Measurements from ENCODE around the gene OR10G8. TPM values are rescaled to one million over a fixed set of nuclear protein-coding genes. Genes with fewer than 3 reads are reported as not detected.
"Not testable (repeated sequence)": the region's sequence is repeated elsewhere in the genome, so short reads cannot be mapped to it uniquely, and the experiment has no call there.

The OR10G8 gene
- not detected for total RNA-seq
- long read RNA-seq = 0 reads

- intact Hi-C loops (cut with DNase I) = no loop called here
- ATAC-seq = no peak
- no peak for DNase-seq
These were observed at the start of gene OR10G8 for GRCh38 chr11:124026498-124026897. OR10G8 (plus strand) TSS chr11:124026798; CDS start chr11:124029623, 2,825 bp downstream.

GRCh38 chr11:123977731-123978347 lies 48.8 kb upstream of the OR10G8 start, which contains the start of gene OR10S1:
OR10S1 (minus strand) TSS chr11:123977781; CDS start chr11:123977664, 117 bp downstream.
- intact Hi-C loops (cut with DNase I) = no loop called here
- no peak for DNase-seq
- ATAC-seq = no peak

- no peak for ATAC-seq
These were observed 47.3 kb upstream of the OR10G8 start for GRCh38 chr11:123979311-123979710.

GRCh38 chr11:123995119-123995518 lies 31.5 kb upstream of the OR10G8 start, which contains the start of gene OR10G6:
OR10G6 (minus strand) TSS chr11:123995161; CDS start chr11:123995161, 0 bp downstream.
- ATAC-seq (no peak), DNase-seq (no peak)
- intact Hi-C loops (cut with DNase I) = no loop called here

More at GRCh38 chr11:123979311-123979710, 47.3 kb upstream of the OR10G8 start:
- DNase-seq = no peak
- intact Hi-C loops (cut with DNase I) = no loop called here

GRCh38 chr11:124012697-124013096 lies 13.9 kb upstream of the OR10G8 start, which contains the start of gene OR10G4:
OR10G4 (plus strand) TSS chr11:124012997; CDS start chr11:124015575, 2,578 bp downstream.
- DNase-seq (no peak), ATAC-seq (no peak)
- intact Hi-C loops (cut with DNase I) = no loop called here

GRCh38 chr11:124015837-124016236 lies 10.8 kb upstream of the OR10G8 start:
- intact Hi-C loops (cut with DNase I); DNase-seq; ATAC-seq: not testable (repeated sequence)

- intact Hi-C loops (cut with DNase I) = no loop called here
- ATAC-seq (no peak), DNase-seq (no peak)
These were observed 10.1 kb downstream of the OR10G8 start for GRCh38 chr11:124036666-124037065.

GRCh38 chr11:124039557-124039956 lies 13.0 kb downstream of the OR10G8 start:
- intact Hi-C loops (cut with DNase I) = no loop called here
- no peak for DNase-seq
- ATAC-seq = no peak

GRCh38 chr11:124041254-124041653 lies 14.7 kb downstream of the OR10G8 start, which contains the start of gene OR10G7:
OR10G7 (minus strand) TSS chr11:124041325; CDS start chr11:124039001, 2,324 bp downstream.
- DNase-seq (no peak), ATAC-seq (no peak)
- intact Hi-C loops (cut with DNase I) = no loop called here

GRCh38 chr11:124043420-124043819 lies 16.8 kb downstream of the OR10G8 start:
- DNase-seq = no peak
- ATAC-seq = no peak
- intact Hi-C loops (cut with DNase I) = no loop called here

GRCh38 chr11:124050748-124051147 lies 24.1 kb downstream of the OR10G8 start:
- no peak for ATAC-seq
- intact Hi-C loops (cut with DNase I) = no loop called here

GRCh38 chr11:124052966-124053365 lies 26.4 kb downstream of the OR10G8 start:
- no peak for ATAC-seq

More at GRCh38 chr11:124050748-124051147, 24.1 kb downstream of the OR10G8 start:
- no peak for DNase-seq

GRCh38 chr11:124068601-124069110 lies 42.1 kb downstream of the OR10G8 start:
- intact Hi-C loops (cut with DNase I) = no loop called here
- DNase-seq (no peak), ATAC-seq (no peak)

More at GRCh38 chr11:124052966-124053365, 26.4 kb downstream of the OR10G8 start:
- intact Hi-C loops (cut with DNase I) = no loop called here
- no peak for DNase-seq

- intact Hi-C loops (cut with DNase I) = loop anchor here in 1 of 2 donors (5.0 kb wide), 1 partner anchor 128 kb away; no protein-coding TSS in a partner anchor
- DNase-seq (peak; percentile 48), ATAC-seq (peak in 1 of 2 donors; percentile 91)
These were observed 43.1 kb downstream of the OR10G8 start for GRCh38 chr11:124069429-124070401.

GRCh38 chr11:124070915-124071622 lies 44.5 kb downstream of the OR10G8 start:
- intact Hi-C loops (cut with DNase I) = loop anchor here in 1 of 2 donors (5.0 kb wide), 1 partner anchor 126 kb away; no protein-coding TSS in a partner anchor
- ATAC-seq (peak; percentile 44 to 50), DNase-seq (peak; percentile 52)

- DNase-seq = no peak
- no peak for ATAC-seq
- intact Hi-C loops (cut with DNase I) = loop anchor here in 1 of 2 donors (5.0 kb wide), 1 partner anchor 126 kb away; no protein-coding TSS in a partner anchor
These were observed 45.0 kb downstream of the OR10G8 start for GRCh38 chr11:124071623-124071948.

GRCh38 chr11:124072147-124072546 lies 45.5 kb downstream of the OR10G8 start:
- intact Hi-C loops (cut with DNase I) = loop anchor here in 1 of 2 donors (5.0 kb wide), 1 partner anchor 125 kb away; no protein-coding TSS in a partner anchor
- no peak for ATAC-seq
- no peak for DNase-seq

- ATAC-seq = no peak
- intact Hi-C loops (cut with DNase I) = loop anchor here in 1 of 2 donors (5.0 kb wide), 1 partner anchor 123 kb away; no protein-coding TSS in a partner anchor
- no peak for DNase-seq
These were observed 48.0 kb downstream of the OR10G8 start for GRCh38 chr11:124074554-124074953.
